ELR (cell line): Measurements from ENCODE around the gene HDGFL2.

Experiments
- DNase-seq: peaks from one replicate; pipeline ENCODE4 v3.0.0-alpha.2; 2015; ENCODE audit warnings: low read depth

The HDGFL2 gene

DNA sequence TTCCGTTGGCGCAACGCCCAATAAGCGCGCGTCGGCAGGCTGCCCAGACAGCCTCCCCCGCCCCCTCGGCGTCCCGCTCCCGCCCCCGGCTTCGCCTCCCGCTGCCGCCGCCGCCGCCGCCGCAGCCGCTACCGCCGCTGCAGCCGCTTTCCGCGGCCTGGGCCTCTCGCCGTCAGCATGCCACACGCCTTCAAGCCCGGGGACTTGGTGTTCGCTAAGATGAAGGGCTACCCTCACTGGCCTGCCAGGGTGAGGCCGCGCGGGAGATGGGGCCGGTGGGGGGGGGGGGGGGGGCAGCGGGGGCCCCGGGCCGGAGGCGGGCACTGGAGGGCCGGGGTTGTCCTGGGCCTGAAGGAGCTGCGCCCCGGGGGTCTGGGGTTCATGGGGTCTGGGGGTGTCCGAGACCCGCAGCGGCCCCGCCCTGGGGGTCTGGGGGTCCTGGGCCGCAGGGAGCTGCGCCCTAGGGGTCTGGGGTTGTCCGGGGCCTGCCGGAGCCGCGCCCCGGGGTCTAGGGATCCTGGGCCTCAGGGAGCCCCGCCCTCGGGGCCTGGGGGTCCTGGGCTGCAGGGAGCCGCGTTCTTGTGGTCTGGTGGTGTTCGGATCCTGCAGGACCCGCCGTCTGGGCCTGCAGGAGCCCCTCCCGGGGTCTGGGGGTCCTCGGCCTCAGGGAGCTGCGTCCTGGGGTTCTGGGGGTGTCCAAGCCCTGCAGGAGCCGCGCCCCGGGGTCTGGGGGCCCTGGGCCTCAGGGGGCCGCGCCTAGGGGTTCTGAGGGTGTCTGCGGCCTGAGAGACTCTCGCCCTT lies at the start of gene HDGFL2:
HDGFL2 (plus strand) TSS at position 124 of the 801 bp plus-strand sequence; CDS start at position 178, 54 bp downstream.
- DNase-seq: no peak

DNA sequence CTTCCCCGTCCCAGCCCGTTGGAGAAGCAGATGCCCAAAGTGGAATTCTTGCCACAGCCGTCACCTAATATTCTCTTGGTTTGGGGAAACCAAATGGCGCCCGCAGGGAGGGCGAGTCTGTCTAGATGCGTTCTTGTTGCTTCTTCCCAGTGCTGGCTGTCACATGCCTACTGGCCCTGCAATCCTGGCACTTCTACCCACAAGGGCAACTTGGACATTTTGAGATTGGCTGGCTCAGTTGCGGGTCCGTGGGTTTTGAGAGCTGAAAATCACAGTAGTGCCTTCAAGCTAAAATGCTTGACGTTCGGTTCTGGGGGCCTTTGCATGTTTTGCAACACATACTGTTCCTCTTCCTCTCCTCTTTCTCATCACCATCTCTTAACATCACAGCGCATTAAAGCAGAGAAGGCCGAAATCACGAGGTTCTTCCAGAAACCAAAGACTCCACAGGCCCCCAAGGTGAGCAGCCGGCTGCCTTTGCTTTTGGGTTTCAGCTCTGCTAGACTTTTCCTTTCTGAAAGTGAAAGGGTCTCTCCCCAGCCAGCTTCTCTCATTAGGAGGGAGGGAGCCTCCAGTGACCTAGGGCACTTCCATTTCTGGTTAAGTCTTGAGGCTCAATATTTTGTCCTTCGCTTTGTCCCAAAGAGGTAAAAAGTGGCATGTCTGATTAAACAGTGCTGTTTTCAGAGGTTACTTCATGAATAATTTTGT lies 48.5 kb upstream of the HDGFL2 start:
- DNase-seq: no peak

DNA sequence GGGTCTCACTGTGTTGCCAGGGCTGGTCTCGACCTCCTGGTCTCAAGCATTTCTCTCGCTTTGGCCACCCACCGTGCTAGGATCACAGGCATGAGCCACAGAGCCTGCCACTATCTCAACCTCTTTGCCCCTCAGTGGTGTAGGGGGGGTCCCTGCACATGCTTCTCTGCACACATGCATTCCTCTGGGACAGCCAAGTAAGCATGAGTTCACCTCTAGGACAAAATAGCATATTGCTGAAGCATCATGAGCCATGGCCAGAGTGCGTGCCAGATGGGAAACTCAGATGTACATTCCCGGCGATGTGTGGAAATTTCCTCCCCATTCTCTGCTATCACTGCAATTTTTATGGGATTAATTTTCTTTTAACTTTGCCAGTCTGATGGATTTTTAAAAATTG lies 46.6 kb upstream of the HDGFL2 start:
- peak; percentile 96 for DNase-seq

- no peak for DNase-seq
Measured at GRCh38 chr19:4428326-4428975, 43.6 kb upstream of the HDGFL2 start.

DNA sequence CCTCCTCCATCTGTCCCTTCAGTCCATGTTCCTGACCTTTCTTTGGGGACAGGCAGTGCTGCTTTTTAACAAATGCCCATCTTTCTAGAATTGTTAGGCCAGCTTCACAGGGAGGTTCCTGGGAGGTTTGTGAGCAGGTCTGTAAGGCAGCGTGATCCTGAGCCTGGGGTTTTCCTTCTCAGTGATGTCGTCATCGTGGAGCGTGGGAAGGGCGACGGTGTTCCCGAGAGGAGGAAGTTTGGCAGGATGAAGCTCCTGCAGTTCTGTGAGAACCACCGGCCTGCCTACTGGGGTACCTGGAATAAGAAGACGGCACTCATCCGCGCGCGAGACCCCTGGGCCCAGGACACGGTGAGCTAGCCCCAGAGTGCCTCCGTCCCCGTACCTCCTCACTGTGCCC lies 42.8 kb upstream of the HDGFL2 start:
- DNase-seq: no peak

DNA sequence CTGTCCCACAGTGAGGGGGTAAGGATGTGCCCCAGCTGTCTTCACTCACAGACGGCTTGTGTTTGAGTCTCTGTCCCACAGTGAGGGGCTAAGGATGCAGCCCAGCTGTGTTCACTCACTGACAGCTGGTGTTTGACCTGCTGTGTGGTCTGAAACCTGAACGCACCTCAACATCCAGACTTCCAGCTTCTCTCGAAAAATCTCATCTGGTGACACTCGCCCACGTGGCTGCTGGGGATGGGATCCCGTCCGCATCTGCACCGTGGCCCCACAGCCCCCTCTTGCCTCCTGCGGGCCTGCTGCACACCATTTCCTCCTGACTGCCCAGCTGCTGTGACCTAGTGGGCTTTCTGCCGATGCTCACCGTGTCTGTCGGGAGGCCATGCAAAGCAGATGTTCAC lies 42.3 kb upstream of the HDGFL2 start:
- DNase-seq: no peak

GRCh38 chr19:4430760-4431159 lies 41.3 kb upstream of the HDGFL2 start:
- DNase-seq: no peak

DNA sequence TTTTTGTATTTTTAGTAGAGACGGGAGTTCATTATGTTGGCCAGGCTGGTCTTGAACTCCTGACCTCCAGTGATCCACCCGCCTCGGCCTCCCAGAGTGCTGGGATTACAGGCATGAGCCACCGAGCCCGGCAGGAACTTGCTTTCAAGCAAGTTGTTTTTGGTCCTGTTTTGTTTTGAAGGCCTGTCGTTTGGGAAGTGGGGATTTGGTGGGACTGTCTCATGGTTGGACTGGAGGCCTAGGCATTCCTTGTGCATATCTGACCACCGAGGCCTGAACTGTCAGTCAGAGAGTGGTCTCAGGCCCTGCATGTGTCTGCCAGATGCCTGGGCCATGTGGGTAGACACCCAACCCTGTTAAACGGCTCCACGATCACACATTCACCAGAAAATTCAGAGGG lies 40.8 kb upstream of the HDGFL2 start:
- DNase-seq: no peak

DNA sequence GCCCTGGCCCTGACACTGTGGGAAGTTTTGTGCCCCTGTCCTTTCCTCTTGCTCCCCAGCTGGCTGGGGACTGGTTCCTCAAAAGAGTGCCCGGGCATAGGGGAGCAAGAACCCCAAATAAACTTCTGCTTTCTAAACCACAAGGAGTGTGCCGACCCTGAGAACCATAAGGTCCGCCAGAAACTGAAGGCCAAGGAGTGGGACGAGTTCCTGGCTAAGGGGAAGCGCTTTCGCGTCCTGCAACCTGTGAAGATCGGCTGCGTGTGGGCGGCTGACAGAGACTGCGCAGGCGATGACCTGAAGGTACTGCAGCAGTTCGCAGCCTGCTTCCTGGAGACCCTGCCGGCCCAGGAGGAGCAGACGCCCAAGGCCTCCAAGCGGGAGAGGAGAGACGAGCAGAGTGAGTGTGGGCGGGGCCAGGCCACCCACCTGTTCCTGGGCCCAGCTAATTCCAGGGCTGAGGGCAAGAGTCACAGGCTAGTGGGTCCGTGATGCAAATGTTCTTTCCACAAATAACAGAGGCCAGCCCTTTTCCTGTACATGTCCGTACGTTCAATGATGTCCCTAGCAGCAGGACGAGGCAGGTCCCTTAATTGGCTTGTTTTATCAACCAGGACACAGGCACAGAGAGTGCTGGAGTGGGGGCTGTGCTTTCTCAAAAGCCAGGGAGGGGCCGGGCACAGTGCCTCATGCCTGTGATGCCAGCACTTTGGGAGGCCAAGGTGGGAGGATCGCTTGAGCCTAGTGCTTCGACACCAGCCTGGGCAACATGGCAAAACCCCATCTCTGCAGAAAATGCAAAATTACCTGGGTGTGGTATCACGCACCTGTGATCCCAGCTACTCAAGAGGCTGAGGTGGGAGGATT lies 40.1 kb upstream of the HDGFL2 start:
- DNase-seq: no peak

DNA sequence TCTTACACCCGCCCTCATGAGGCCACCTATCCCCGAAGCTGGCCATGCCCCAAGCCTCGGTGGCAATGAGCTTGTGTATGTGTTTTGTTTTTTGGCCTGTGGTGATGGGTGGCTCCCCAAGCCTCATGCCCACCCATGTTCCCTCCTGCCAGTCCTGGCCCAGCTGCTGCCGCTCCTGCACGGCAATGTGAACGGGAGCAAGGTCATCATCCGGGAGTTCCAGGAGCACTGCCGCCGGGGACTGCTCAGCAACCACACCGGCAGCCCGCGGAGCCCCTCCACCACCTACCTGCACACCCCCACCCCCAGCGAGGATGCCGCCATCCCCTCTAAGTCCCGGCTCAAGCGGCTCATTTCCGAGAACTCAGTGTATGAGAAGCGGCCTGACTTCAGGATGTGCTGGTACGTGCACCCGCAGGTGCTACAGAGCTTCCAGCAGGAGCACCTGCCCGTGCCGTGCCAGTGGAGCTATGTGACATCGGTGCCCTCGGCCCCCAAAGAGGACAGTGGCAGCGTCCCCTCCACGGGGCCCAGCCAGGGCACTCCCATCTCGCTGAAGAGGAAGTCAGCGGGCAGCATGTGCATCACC lies 39.1 kb upstream of the HDGFL2 start:
- DNase-seq: no peak

GRCh38 chr19:4434391-4434790 lies 37.7 kb upstream of the HDGFL2 start:
- DNase-seq: no peak

DNA sequence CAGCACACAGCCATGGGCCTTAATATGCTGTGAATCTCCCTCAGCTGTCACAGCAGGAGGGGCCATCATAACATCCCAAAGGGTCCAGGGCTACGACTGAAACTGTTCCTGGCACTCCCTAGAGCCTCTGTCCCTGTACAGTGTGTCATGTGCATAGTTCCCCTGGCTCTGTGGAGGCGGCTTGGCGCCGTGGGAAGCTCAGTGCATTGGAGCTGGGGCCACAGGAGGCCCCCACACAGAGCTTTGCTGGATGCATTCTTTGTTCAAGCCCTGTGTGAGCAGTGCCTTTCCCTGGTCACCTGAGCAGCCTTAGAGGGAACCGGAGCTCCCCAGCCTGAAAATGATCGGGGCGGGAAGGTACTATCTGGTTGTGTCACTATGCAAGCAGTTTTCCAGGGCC lies 35.9 kb upstream of the HDGFL2 start:
- DNase-seq: no peak

- no peak for DNase-seq
Measured at GRCh38 chr19:4437103-4437502, 35.0 kb upstream of the HDGFL2 start.

- DNase-seq: no peak
Measured at GRCh38 chr19:4439243-4439642, 32.9 kb upstream of the HDGFL2 start.

DNA sequence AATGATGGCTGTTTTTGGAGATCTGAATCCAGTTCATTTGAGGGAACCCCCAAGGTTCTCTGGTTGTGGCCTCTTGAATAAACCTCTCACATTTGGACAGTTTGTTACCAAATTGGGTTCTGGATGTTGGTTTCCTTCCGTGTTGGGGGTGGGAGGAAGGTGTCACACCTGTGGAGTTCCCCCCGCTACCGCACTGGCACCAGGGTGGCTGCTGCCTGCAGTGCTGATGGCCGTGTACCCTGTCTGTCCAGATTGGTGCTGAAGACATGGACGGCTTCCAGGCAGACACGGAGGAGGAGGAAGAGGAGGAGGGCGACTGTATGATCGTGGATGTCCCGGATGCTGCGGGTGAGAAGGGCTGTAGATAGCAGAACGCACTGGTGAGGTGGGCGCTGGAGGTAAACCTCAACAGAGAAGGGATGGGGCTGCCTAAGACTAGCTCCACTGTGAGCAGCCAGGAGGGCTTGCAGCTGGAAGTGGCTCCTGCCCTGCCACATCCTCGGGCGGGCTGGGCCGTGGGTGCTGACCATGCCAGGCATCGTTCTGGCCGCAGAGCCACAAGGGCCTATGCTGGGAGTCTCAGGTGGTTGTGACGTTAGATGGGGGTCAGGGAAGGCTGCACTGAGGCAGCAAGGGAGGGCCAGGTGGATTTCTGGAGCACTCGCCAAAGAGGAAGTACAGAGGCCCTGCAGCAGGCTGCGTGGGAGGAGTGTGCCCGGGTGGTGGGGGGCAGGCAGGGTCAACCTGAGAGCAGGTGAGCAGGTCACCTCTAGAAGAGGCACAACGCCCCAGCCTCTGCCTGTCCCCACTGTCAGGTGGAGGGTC lies 29.9 kb upstream of the HDGFL2 start:
- DNase-seq: no peak

- DNase-seq: no peak
Measured at GRCh38 chr19:4442819-4443146, 29.3 kb upstream of the HDGFL2 start.

GRCh38 chr19:4443188-4443587 lies 28.9 kb upstream of the HDGFL2 start:
- DNase-seq: no peak

DNA sequence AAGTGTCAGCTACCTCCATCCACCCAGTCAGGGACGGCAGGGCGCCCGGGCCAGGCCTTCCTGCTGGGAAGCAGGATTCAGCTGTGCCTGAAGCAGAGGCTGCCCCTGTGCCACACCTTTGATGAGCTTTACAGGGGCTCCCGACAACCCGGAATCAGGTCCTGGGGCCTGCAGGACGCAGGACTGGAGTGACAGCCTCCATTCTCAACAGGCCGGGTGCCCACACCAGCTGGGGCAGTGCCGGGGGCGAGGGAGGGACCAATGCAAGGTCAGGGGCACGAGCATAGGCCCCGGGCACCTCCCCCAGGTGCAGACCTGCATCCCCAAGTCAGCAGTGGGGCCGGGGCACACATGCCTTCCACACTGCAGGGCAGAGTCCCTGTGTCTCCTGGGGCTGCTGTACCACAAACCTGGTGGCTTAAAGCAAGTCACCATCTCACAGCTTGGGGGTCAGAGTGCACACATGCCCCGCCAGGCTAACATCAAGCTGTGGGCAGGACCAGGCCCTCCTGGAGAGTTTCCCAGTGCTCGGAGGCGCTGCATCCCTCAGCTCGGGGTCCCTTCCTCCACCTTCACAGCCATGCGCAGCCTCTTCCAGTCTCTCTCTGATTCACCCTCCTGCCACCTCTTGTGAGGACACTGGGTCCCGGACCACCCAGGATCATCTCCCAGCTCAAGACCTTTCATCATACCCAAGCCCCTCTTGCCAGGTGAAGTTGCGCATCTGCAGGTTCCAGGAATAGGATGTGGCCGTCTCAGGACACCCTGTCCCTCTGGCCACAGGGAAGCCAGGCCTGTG lies 27.9 kb upstream of the HDGFL2 start:
- DNase-seq: no peak

DNA sequence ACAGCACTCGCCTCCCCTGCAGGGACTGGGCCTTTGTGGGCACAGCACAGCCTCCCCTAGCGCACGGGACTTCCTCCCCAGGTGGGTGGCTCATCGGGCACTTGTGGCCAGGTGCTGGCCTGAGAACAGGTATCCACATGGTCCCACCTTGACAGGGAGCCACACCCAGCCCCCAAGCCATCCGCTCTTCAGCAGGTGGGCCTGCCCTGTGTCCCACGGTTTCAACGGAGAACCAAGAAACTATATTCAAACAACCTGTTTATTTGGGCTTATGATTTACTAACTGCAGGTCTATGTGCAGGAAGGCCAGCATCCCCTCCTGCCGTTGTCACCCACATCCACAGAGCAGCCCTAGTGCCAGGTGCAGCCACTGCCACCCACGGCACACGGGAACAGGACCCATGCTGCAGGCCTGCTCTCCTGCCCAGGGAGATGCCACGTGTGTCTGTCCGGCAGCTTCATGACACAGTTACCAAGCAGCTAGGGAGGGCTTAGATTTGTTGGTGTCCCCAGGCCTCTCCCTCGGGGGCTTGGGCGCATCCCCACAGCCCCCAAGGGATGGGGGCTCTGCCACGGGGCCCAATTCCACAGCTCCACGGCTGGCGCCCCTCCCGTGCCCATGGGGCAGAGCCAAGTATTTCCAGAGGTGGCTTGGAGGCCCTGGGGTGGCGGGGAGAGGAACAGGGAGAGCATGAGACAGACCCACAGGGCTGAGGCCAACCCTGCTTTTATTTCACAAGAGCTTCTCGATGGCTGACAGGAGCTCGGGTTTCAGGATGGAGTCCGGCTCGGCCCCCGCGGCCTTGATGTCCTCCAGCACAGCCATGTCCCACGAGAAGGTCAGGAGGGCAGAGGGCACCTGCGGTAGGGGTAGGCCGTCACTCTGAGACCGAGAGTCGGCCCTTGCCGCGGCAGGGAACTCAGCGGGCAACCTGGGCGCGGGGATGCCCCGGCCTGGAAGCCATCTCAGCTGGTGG lies 27.0 kb upstream of the HDGFL2 start:
- no peak for DNase-seq
